Stimulated activated CD8-positive, alpha-beta memory T cell treated with anti-CD3 and anti-CD28 coated beads, Interleukin-12 subunit alpha, Interleukin-12 subunit beta, amount 100 ng/mL, for 1 hour (primary cell): Measurements from ENCODE around the gene THSD7B.

Source experiments
- DNase-seq: peaks from one replicate; pipeline ENCODE4 v3.0.0-alpha.2; 2020; ENCODE audit warnings: low read depth

Gene THSD7B

GRCh38 chr2:136823291-136823690 is 57.9 kb downstream of the THSD7B start:
- no peak for DNase-seq

- no peak for DNase-seq
These were observed 62.8 kb downstream of the THSD7B start for GRCh38 chr2:136828162-136828561.

- DNase-seq, result no peak
These were observed 63.4 kb downstream of the THSD7B start for GRCh38 chr2:136828774-136829173.

- no peak for DNase-seq
These were observed 79.2 kb downstream of the THSD7B start for GRCh38 chr2:136844546-136844945.

GRCh38 chr2:136858656-136859055 is 93.3 kb downstream of the THSD7B start:
- DNase-seq, result no peak

GRCh38 chr2:136860443-136860958 is 95.2 kb downstream of the THSD7B start:
- DNase-seq, result no peak

GRCh38 chr2:136863468-136863867 is 98.1 kb downstream of the THSD7B start:
- DNase-seq, result no peak

- DNase-seq, result no peak
These were observed 98.5 kb downstream of the THSD7B start for GRCh38 chr2:136863874-136864273.

- DNase-seq, result no peak
These were observed 106.1 kb downstream of the THSD7B start for GRCh38 chr2:136871424-136871823.

GRCh38 chr2:136874258-136874657 is 108.9 kb downstream of the THSD7B start:
- no peak for DNase-seq

- no peak for DNase-seq
These were observed 125.8 kb downstream of the THSD7B start for GRCh38 chr2:136891100-136891499.

- DNase-seq, result no peak
These were observed 128.8 kb downstream of the THSD7B start for GRCh38 chr2:136894007-136894634.

GRCh38 chr2:136901732-136902131 is 136.4 kb downstream of the THSD7B start:
- no peak for DNase-seq

GRCh38 chr2:136905779-136906178 is 140.4 kb downstream of the THSD7B start:
- no peak for DNase-seq

GRCh38 chr2:136909777-136910176 is 144.4 kb downstream of the THSD7B start:
- DNase-seq, result no peak

- DNase-seq, result no peak
These were observed 150.8 kb downstream of the THSD7B start for GRCh38 chr2:136916131-136916530.

GRCh38 chr2:136917411-136917881 is 152.1 kb downstream of the THSD7B start:
- DNase-seq, result no peak

GRCh38 chr2:136919682-136920081 is 154.3 kb downstream of the THSD7B start:
- no peak for DNase-seq

- DNase-seq, result no peak
These were observed 155.4 kb downstream of the THSD7B start for GRCh38 chr2:136920652-136921333.

GRCh38 chr2:136927156-136927555 is 161.8 kb downstream of the THSD7B start:
- DNase-seq, result no peak

GRCh38 chr2:136929531-136929930 is 164.2 kb downstream of the THSD7B start:
- no peak for DNase-seq

- no peak for DNase-seq
These were observed 167.4 kb downstream of the THSD7B start for GRCh38 chr2:136932700-136933099.

- no peak for DNase-seq
These were observed 169.8 kb downstream of the THSD7B start for GRCh38 chr2:136935119-136935518.

- DNase-seq, result no peak
These were observed 190.7 kb downstream of the THSD7B start for GRCh38 chr2:136956050-136956449.
